ENCODE data around the gene CAPN5. TPM values are rescaled to one million over a fixed set of nuclear protein-coding genes. Genes with fewer than 3 reads are reported as not detected.

The CAPN5 gene
- total RNA-seq, 1 donor from 2014 or later: 15.0 TPM

DNA sequence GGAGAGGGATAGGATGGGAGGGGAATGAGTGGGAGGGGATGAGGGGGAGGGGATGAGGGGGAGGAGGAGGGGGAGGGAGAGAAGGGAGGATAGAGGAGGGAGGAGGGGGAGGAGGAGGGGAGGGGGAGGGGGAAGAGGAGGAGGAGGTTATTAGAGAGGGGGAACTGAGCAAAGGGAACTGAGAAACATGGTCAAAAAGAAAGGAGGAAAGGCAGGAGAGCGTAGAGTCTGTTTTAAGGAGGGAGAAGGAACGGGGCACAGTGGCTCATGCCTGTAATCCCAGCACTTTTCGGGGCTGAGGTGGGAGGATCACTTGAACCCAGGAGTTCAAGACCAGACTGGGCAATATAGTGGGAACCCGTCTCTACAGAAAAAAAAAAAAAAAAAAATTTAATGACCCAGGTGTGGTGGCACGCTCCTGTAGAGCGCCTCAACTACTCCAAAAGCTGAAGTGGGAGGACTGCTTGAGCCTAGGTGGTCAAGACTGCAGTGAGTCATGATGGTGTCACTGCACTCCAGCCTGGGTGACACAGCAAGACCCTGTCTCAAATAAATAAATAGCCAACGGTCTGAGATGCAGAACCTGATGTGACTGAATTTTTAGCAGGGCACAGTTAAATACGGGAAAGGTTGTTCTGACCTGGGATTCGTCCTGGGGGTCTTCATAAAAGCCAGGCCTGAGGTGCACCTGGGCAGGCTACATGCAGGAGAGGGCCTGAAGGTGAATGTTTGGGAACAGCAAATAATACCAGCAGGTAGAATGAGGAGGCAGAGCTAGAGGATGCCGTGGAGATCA, 28.5 kb upstream of the CAPN5 start:
- peaks cover 11% of the 10 kb centered on the region for H3K4me1 ChIP-seq
- no peaks in the 10 kb centered on the region for H3K36me3 ChIP-seq
- H3K9me3 ChIP-seq: no peaks in the 10 kb centered on the region
- no peak overlapping the region for H3K27ac ChIP-seq
- intact Hi-C loops (cut with DNase I): no loop called here
- DNase-seq (ENCODE audit: extremely low spot score in 2 of 2): no peak
- TF ChIP-seq, protein P1, sequence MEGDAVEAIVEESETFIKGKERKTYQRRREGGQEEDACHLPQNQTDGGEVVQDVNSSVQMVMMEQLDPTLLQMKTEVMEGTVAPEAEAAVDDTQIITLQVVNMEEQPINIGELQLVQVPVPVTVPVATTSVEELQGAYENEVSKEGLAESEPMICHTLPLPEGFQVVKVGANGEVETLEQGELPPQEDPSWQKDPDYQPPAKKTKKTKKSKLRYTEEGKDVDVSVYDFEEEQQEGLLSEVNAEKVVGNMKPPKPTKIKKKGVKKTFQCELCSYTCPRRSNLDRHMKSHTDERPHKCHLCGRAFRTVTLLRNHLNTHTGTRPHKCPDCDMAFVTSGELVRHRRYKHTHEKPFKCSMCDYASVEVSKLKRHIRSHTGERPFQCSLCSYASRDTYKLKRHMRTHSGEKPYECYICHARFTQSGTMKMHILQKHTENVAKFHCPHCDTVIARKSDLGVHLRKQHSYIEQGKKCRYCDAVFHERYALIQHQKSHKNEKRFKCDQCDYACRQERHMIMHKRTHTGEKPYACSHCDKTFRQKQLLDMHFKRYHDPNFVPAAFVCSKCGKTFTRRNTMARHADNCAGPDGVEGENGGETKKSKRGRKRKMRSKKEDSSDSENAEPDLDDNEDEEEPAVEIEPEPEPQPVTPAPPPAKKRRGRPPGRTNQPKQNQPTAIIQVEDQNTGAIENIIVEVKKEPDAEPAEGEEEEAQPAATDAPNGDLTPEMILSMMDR (IDR thresholded peaks at IDR 0.05): no peak
- TF ChIP-seq POLR2AphosphoS5 (IDR thresholded peaks at IDR 0.05; ENCODE audit: insufficient read depth in 1 of 2, low read depth in 1 of 2) (no peak), POLR2A (IDR thresholded peaks at IDR 0.05) (no peak)
- no peaks in the 10 kb centered on the region for H3K27me3 ChIP-seq
- no peak overlapping the region for H3K4me3 ChIP-seq

DNA sequence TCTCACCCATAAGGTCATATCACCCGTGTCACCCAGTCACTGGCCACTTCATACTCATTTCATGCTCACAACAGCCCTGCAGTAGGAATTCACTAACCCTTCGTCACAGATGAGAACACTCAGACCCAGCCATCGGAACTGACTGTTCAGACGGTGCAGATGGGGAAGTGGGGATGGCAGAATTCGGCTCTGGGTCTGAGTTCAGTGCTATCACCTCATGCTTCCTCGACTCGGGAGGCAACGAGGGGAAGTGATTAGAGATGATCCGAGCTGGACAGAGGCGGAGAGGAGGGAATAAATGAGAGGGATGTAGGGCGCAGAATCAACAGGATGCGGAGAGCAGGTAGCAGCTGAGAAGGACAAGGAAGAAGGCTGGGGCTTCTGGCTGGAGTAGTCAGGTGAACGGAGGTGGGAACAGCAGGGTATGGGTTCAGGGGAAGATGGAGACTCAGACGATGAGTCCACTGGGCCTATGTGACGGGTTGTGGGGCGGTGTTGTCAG, 27.9 kb upstream of the CAPN5 start:
- Histone ChIP-seq H3K4me1 (peaks cover 11% of the 10 kb centered on the region), H3K36me3 (no peaks in the 10 kb centered on the region), H3K4me3 (no peak overlapping the region), H3K9me3 (no peaks in the 10 kb centered on the region), H3K27me3 (no peaks in the 10 kb centered on the region), H3K27ac (no peak overlapping the region)
- TF ChIP-seq, protein P1 (IDR thresholded peaks at IDR 0.05): no peak
- TF ChIP-seq POLR2A (IDR thresholded peaks at IDR 0.05): no peak
- TF ChIP-seq POLR2AphosphoS5 (IDR thresholded peaks at IDR 0.05; ENCODE audit: insufficient read depth in 1 of 2, low read depth in 1 of 2): no peak
- intact Hi-C loops (cut with DNase I): no loop called here
- peak in 1 of 2 donors; percentile 64 for DNase-seq (ENCODE audit: extremely low spot score in 2 of 2)

DNA sequence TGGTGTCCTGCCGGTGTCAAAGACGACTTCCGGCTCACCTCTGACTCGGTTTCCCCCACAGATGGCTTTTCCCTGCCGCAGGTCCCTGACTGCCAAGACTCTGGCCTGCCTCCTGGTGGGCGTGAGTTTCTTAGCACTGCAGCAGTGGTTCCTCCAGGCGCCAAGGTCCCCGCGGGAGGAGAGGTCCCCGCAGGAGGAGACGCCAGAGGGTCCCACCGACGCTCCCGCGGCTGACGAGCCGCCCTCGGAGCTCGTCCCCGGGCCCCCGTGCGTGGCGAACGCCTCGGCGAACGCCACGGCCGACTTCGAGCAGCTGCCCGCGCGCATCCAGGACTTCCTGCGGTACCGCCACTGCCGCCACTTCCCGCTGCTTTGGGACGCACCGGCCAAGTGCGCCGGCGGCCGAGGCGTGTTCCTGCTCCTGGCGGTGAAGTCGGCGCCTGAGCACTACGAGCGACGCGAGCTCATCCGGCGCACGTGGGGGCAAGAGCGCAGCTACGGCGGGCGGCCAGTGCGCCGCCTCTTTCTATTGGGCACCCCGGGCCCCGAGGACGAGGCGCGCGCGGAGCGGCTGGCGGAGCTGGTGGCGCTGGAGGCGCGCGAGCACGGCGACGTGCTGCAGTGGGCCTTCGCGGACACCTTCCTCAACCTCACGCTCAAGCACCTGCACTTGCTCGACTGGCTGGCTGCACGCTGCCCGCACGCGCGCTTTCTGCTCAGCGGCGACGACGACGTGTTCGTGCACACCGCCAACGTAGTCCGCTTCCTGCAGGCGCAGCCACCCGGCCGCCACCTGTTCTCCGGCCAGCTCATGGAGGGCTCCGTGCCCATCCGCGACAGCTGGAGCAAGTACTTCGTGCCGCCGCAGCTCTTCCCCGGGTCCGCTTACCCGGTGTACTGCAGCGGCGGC, 27.0 kb upstream of the CAPN5 start:
- Histone ChIP-seq H3K27me3 (no peaks in the 10 kb centered on the region), H3K4me1 (peaks cover 11% of the 10 kb centered on the region), H3K9me3 (no peaks in the 10 kb centered on the region), H3K36me3 (no peaks in the 10 kb centered on the region), H3K4me3 (peak overlapping the region; percentile 36 to 54), H3K27ac (no peak overlapping the region)
- peak in 1 of 2 donors; percentile 65 for DNase-seq (ENCODE audit: extremely low spot score in 2 of 2)
- intact Hi-C loops (cut with DNase I): loop anchor here (10.0 kb wide), 1 partner anchor 145 kb away; no protein-coding TSS in a partner anchor
- TF ChIP-seq, protein P1 (IDR thresholded peaks at IDR 0.05): peak in 2 of 3 experiments; percentile 11 to 34
- no peak for TF ChIP-seq POLR2AphosphoS5 (IDR thresholded peaks at IDR 0.05; ENCODE audit: insufficient read depth in 1 of 2, low read depth in 1 of 2)
- TF ChIP-seq POLR2A (IDR thresholded peaks at IDR 0.05): no peak

DNA sequence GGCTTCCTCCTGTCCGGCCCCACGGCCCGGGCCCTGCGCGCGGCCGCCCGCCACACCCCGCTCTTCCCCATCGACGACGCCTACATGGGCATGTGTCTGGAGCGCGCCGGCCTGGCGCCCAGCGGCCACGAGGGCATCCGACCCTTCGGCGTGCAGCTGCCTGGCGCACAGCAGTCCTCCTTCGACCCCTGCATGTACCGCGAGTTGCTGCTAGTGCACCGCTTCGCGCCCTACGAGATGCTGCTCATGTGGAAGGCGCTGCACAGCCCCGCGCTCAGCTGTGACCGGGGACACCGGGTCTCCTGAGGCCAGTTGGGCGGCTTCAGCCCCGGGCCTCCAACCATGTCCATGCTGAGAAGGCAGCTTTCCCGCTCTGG, 26.4 kb upstream of the CAPN5 start:
- TF ChIP-seq POLR2AphosphoS5 (IDR thresholded peaks at IDR 0.05; ENCODE audit: insufficient read depth in 1 of 2, low read depth in 1 of 2) (no peak), POLR2A (IDR thresholded peaks at IDR 0.05) (no peak)
- TF ChIP-seq, protein P1 (IDR thresholded peaks at IDR 0.05): no peak
- no peak for DNase-seq (ENCODE audit: extremely low spot score in 2 of 2)
- H3K36me3 ChIP-seq: no peaks in the 10 kb centered on the region
- H3K27ac ChIP-seq: no peak overlapping the region
- peak overlapping the region in 1 of 2 donors; percentile 54 for H3K4me3 ChIP-seq
- H3K9me3 ChIP-seq: no peaks in the 10 kb centered on the region
- no peaks in the 10 kb centered on the region for H3K27me3 ChIP-seq
- H3K4me1 ChIP-seq: peaks cover 11% of the 10 kb centered on the region
- intact Hi-C loops (cut with DNase I): loop anchor here (10.0 kb wide), 1 partner anchor 144 kb away; no protein-coding TSS in a partner anchor
